ENCODE data around the gene CFHR4.

- TF ChIP-seq, protein P1, sequence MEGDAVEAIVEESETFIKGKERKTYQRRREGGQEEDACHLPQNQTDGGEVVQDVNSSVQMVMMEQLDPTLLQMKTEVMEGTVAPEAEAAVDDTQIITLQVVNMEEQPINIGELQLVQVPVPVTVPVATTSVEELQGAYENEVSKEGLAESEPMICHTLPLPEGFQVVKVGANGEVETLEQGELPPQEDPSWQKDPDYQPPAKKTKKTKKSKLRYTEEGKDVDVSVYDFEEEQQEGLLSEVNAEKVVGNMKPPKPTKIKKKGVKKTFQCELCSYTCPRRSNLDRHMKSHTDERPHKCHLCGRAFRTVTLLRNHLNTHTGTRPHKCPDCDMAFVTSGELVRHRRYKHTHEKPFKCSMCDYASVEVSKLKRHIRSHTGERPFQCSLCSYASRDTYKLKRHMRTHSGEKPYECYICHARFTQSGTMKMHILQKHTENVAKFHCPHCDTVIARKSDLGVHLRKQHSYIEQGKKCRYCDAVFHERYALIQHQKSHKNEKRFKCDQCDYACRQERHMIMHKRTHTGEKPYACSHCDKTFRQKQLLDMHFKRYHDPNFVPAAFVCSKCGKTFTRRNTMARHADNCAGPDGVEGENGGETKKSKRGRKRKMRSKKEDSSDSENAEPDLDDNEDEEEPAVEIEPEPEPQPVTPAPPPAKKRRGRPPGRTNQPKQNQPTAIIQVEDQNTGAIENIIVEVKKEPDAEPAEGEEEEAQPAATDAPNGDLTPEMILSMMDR (IDR thresholded peaks at IDR 0.05), result no peak
- no peak for TF ChIP-seq POLR2AphosphoS5 (IDR thresholded peaks at IDR 0.05)
Measured at GRCh38 chr1:196890668-196891067, 2.8 kb downstream of the CFHR4 start.

All from suprapubic skin (tissue), 3 donors.